ENCODE results near the gene GPR150. TPM values are rescaled to one million over a fixed set of nuclear protein-coding genes. Genes with fewer than 3 reads are reported as not detected.

GPR150 gene
- total RNA-seq, 4 donors from 2014 or later = 0.33 to 2.0 (median 0.63) TPM

DNA sequence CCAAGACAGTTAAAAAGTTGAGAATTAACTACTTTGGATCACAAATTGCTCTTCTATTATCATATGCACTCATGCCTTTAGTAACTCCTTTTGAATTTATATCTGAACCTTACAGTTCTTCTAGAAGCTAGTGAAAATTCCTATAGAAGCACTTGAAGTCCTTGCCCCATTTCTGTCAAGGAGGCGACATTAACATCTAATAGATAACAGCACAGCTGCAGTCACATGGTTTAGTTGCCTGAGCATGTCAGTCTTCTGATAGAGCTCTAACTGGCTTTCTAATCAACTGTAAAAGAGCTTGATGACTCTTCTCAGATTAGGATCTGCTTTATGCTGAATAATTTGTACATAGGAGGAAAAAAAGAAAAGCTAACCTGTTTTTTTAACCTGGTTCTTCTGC lies 35.7 kb downstream of the GPR150 start:
- TF ChIP-seq CTCF (IDR thresholded peaks at IDR 0.05; ENCODE audit: low read depth) = no peak

GRCh38 chr5:95660060-95660459 lies 40.2 kb downstream of the GPR150 start:
- TF ChIP-seq CTCF (IDR thresholded peaks at IDR 0.05; ENCODE audit: low read depth) = no peak

- TF ChIP-seq CTCF (IDR thresholded peaks at IDR 0.05; ENCODE audit: low read depth) = no peak
These were observed 43.1 kb downstream of the GPR150 start for GRCh38 chr5:95662946-95663345.

DNA sequence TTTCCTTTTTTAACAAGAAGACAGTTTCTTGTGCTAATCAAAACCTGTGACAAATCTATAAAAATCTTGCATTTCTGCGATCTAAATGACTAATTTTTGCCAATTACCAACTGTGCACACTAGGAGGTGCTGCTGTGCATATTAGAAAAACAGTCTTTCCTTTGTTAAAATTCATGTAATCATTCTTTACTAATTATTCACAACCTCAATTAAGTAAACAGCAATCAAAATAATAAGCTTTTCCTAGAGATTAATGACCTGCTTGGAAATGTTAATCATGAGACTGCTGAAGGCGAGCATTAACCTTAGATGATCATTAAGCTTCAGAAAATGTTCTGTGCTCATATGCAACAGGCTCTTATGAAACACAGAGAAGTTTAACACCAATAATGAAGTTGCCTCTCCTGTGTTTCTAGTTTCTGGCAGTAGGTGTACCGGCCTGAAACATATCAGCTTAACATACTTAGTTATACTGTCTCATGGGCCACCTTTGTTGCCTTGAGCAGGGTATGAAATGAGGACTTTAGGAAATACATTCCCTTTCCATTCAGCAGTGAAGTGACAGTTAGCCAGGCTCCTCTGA lies 44.4 kb downstream of the GPR150 start:
- no peak for TF ChIP-seq CTCF (IDR thresholded peaks at IDR 0.05; ENCODE audit: low read depth)

DNA sequence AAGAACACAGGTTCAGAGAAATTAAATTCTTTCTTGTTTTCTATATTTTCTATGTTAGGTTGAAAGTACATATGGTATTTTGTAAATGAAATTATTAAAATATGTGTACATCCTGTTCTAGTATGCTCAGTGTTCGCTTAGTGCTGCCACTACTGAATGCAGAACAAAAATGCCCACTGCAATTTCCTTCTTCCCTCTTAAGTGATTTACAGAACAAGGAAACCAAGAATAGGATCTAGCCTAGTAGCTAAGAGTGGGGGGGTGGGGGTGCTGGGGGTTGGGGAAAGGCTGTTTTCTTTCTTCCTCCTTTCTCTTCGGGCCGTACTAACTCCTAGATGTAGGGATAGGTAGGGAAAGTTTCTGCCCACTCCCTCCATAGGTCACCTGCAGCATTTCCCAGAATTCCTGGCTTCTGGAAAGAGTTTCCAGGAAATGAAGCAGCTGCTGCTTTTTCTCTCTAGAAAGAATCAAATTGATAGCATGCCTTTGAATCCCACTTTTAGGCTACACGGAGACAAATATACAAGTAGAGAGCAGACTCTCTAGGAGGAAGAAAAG lies 47.3 kb downstream of the GPR150 start:
- TF ChIP-seq CTCF (IDR thresholded peaks at IDR 0.05; ENCODE audit: low read depth) = no peak

DNA sequence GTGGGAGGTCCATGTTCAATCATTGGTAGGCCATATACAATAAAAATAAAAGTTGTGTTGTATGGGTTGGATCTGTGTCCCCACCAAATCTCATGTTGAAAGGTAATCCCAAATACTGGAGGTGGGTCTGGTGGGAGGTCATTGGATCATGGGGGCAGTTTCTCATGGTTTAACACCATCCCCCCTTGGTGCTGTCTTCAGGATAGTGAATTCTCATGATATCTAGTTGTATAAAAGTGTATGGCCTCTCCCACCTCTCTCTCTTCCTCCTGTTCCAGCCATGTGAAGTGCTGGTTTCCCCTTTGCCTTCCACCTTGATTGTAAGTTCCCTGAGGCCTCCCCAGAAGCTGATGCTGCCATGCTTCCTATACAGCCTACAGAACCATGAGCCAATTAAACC lies 47.8 kb downstream of the GPR150 start:
- TF ChIP-seq CTCF (IDR thresholded peaks at IDR 0.05; ENCODE audit: low read depth) = no peak

- no peak for TF ChIP-seq CTCF (IDR thresholded peaks at IDR 0.05; ENCODE audit: low read depth)
These were observed 48.3 kb downstream of the GPR150 start for GRCh38 chr5:95668216-95668615.
